Neural progenitor cell (in vitro differentiated cells): ENCODE data around the gene ZNF106.

Experiments used
- CTCF ChIP-seq: fragments of 200-600 bp; sonication (generic); IDR thresholded peaks from 2 replicates; pipeline ENCODE4 v1.5.1; 2017; ENCODE audit warnings: antibody characterized with exemption, mild to moderate bottlenecking
- EZH2 ChIP-seq: fragments of 200-600 bp; sonication (generic); IDR thresholded peaks from 2 replicates; pipeline ENCODE4 v1.6.1; 2017; ENCODE audit warnings: antibody characterized with exemption, mild to moderate bottlenecking, moderate library complexity
- EZH2phosphoT487 ChIP-seq: fragments of 200-600 bp; sonication (generic); IDR thresholded peaks from 2 replicates; pipeline ENCODE4 v1.6.1; 2017; ENCODE audit warnings: antibody characterized with exemption

DNA sequence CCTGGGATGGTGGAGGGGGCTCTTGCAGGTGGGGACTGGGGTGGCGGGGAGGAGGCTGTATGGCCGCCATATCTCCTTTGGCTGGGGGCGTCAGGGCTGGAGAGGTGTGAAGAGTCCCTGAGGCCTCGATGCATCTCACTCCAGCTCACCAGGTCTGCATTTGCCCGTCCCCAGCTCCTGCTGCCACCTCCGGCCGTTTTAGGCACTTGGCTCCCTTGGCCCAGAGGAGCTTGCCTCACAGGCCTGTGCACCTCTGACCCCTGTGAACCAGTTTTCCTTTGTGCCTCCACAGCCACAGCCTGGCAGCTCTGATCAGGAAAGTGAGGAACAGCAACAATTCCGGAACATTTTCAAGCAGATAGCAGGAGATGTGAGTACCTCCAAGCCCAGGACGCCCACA lies 81.9 kb downstream of the ZNF106 start:
- no peak for TF ChIP-seq CTCF
- TF ChIP-seq EZH2 = no peak
- TF ChIP-seq EZH2phosphoT487 = no peak
